Esophagus mucosa (tissue), 1 donor: ENCODE measurements around the gene ANKRD34A. TPM values are rescaled to one million over a fixed set of nuclear protein-coding genes. Genes with fewer than 3 reads are reported as not detected.

Experiments
- ATAC-seq: fragments of 200-7000 bp; cut with Tn5 transposase; one replicate; pipeline ENCODE4 v1.9.1; 2020
- total RNA-seq: library from RNA; stranded (reverse); gene quantifications from one replicate; pipeline ENCODE4 v1.2.4, GENCODE V29; 2023
- donor health status: DM: yes; HTN: yes; CAD: no.

ANKRD34A gene
- total RNA-seq, 1 donor from 2014 or later: 0.12 TPM

- ATAC-seq: peak; percentile 11
These were observed 26.0 kb upstream of the ANKRD34A start for GRCh38 chr1:145990249-145990855.

- no peak for ATAC-seq
These were observed 24.4 kb upstream of the ANKRD34A start for GRCh38 chr1:145988773-145989172.

GRCh38 chr1:145987926-145988325 is 23.6 kb upstream of the ANKRD34A start:
- ATAC-seq: no peak

- no peak for ATAC-seq
These were observed 22.2 kb upstream of the ANKRD34A start for GRCh38 chr1:145986551-145986950.

GRCh38 chr1:145985502-145986439 is 21.4 kb upstream of the ANKRD34A start:
- ATAC-seq: peak; percentile 53

- ATAC-seq: no peak
These were observed 20.7 kb upstream of the ANKRD34A start for GRCh38 chr1:145985129-145985501.

GRCh38 chr1:145983960-145984830 is 19.8 kb upstream of the ANKRD34A start:
- ATAC-seq: peak; percentile 44

- ATAC-seq: no peak
These were observed 18.9 kb upstream of the ANKRD34A start for GRCh38 chr1:145983206-145983675.

- no peak for ATAC-seq
These were observed 17.8 kb upstream of the ANKRD34A start for GRCh38 chr1:145982010-145982723.

GRCh38 chr1:145980457-145980994 is 16.2 kb upstream of the ANKRD34A start:
- no peak for ATAC-seq

GRCh38 chr1:145979746-145980456 is 15.5 kb upstream of the ANKRD34A start:
- ATAC-seq: peak; percentile 14

- peak; percentile 93 for ATAC-seq
These were observed 14.7 kb upstream of the ANKRD34A start for GRCh38 chr1:145978854-145979745.

- no peak for ATAC-seq
These were observed 14.1 kb upstream of the ANKRD34A start for GRCh38 chr1:145978471-145978853.

GRCh38 chr1:145977486-145978470 is 13.4 kb upstream of the ANKRD34A start:
- peak; percentile 63 for ATAC-seq

GRCh38 chr1:145977016-145977415 is 12.6 kb upstream of the ANKRD34A start:
- no peak for ATAC-seq

GRCh38 chr1:145975216-145975615 is 10.8 kb upstream of the ANKRD34A start:
- no peak for ATAC-seq

GRCh38 chr1:145974721-145975120 is 10.3 kb upstream of the ANKRD34A start:
- no peak for ATAC-seq

- no peak for ATAC-seq
These were observed 8.2 kb upstream of the ANKRD34A start for GRCh38 chr1:145972580-145972979.

GRCh38 chr1:145967288-145967687 is 2.9 kb upstream of the ANKRD34A start:
- no peak for ATAC-seq
